ENCODE results near the gene ESPN.

GRCh38 chr1:6461051-6461530, 36.5 kb downstream of the ESPN start:
- TF ChIP-seq CTCF (IDR thresholded peaks at IDR 0.05; ENCODE audit: poor library complexity) (no peak), EZH2phosphoT487 (IDR thresholded peaks at IDR 0.05; ENCODE audit: low read depth, severe bottlenecking, unreplicated experiment) (no peak)
